Astrocyte (in vitro differentiated cells and primary cell): Measurements from ENCODE around the gene SRSF12. TPM values are rescaled to one million over a fixed set of nuclear protein-coding genes. Genes with fewer than 3 reads are reported as not detected.
A peak's percentile ranks its signal among the peaks of the same experiment; 100 is the strongest.

Experiments used
- DNase-seq: peaks from one replicate; pipeline ENCODE4 v3.0.0-alpha.2; 2010; ENCODE audit warnings: low read depth
- FAIRE-seq: peaks from 2 replicates; lab custom pipeline; 2011; peaks lifted over from hg19 to GRCh38; lab: Jason Lieb, UNC
- H2AFZ ChIP-seq: 2 replicates; pipeline ENCODE4 v1.6.0; 2012; ENCODE audit warnings: low read depth, low read length, inconsistent platforms
- H3K27ac ChIP-seq: 2 replicates; pipeline ENCODE4 v1.5.1; 2011; ENCODE audit warnings: low read depth, low read length, inconsistent platforms
- H3K27me3 ChIP-seq: 2 replicates; pipeline ENCODE4 v1.6.0; 2011; ENCODE audit warnings: low read length, inconsistent platforms; ENCODE audit not compliant: insufficient read depth
- H3K36me3 ChIP-seq: 2 replicates; pipeline ENCODE4 v1.5.1; 2011; ENCODE audit warnings: low read length, inconsistent platforms; ENCODE audit not compliant: insufficient read depth
- H3K4me1 ChIP-seq: 2 replicates; pipeline ENCODE4 v1.5.1; 2011; ENCODE audit warnings: low read length, inconsistent platforms; ENCODE audit not compliant: insufficient read depth
- H3K4me2 ChIP-seq: 2 replicates; pipeline ENCODE4 v1.6.0; 2012; ENCODE audit warnings: low read length, inconsistent platforms
- H3K4me3 ChIP-seq: 2 replicates; pipeline ENCODE4 v1.5.1; 2011; ENCODE audit warnings: low read depth, mild to moderate bottlenecking, low read length, inconsistent platforms; ENCODE audit not compliant: insufficient read depth
- H3K79me2 ChIP-seq: 2 replicates; pipeline ENCODE4 v1.6.0; 2012; ENCODE audit warnings: mild to moderate bottlenecking, low read length, inconsistent platforms; ENCODE audit not compliant: insufficient read depth
- H3K9ac ChIP-seq: 2 replicates; pipeline ENCODE4 v1.6.0; 2012; ENCODE audit warnings: mild to moderate bottlenecking, low read length, inconsistent platforms
- H3K9me3 ChIP-seq: 2 replicates; pipeline ENCODE4 v1.5.1; 2012; ENCODE audit warnings: low read depth, mild to moderate bottlenecking, low read length, inconsistent platforms; ENCODE audit not compliant: insufficient read depth
- H4K20me1 ChIP-seq: 2 replicates; pipeline ENCODE4 v1.6.0; 2012; ENCODE audit warnings: low read length, inconsistent platforms; ENCODE audit not compliant: insufficient read depth
- H3K27ac Mint-ChIP-seq: one replicate; pipeline ENCODE4 v1.8.0; 2021; ENCODE audit warnings: mild to moderate bottlenecking, mixed read lengths; ENCODE audit not compliant: unreplicated experiment
- H3K27me3 Mint-ChIP-seq: one replicate; pipeline ENCODE4 v1.8.0; 2021; ENCODE audit warnings: low read depth, mixed read lengths; ENCODE audit not compliant: unreplicated experiment
- H3K36me3 Mint-ChIP-seq: one replicate; pipeline ENCODE4 v1.8.0; 2021; ENCODE audit warnings: low read depth, mixed read lengths; ENCODE audit not compliant: unreplicated experiment
- H3K4me1 Mint-ChIP-seq: one replicate; pipeline ENCODE4 v1.8.0; 2021; ENCODE audit warnings: low read depth, mixed read lengths; ENCODE audit not compliant: unreplicated experiment
- H3K4me3 Mint-ChIP-seq: one replicate; pipeline ENCODE4 v1.8.0; 2021; ENCODE audit warnings: mild to moderate bottlenecking, moderate library complexity, mixed read lengths; ENCODE audit not compliant: unreplicated experiment
- H3K9me3 Mint-ChIP-seq: one replicate; pipeline ENCODE4 v1.8.0; 2021; ENCODE audit warnings: mild to moderate bottlenecking, mixed read lengths; ENCODE audit not compliant: unreplicated experiment
- EZH2 ChIP-seq: IDR thresholded peaks from 2 replicates; pipeline ENCODE4 v1.6.1; 2012; ENCODE audit warnings: mild to moderate bottlenecking, low read length, inconsistent platforms; ENCODE audit not compliant: insufficient read depth
- total RNA-seq: library from RNA; stranded (reverse); gene quantifications from 2 replicates; pipeline ENCODE4 v1.2.1, GENCODE V29; 2021
- TF ChIP-seq, protein P1 (sequence below): IDR thresholded peaks from 2 replicates; pipeline ENCODE4 v1.5.1; 2011; ENCODE audit warnings: low read depth, mild to moderate bottlenecking, inconsistent platforms, low read length, moderate library complexity; ENCODE audit not compliant: insufficient read depth

SRSF12 gene
- total RNA-seq, 1 donor from 2014 or later: 9.2 TPM

DNA sequence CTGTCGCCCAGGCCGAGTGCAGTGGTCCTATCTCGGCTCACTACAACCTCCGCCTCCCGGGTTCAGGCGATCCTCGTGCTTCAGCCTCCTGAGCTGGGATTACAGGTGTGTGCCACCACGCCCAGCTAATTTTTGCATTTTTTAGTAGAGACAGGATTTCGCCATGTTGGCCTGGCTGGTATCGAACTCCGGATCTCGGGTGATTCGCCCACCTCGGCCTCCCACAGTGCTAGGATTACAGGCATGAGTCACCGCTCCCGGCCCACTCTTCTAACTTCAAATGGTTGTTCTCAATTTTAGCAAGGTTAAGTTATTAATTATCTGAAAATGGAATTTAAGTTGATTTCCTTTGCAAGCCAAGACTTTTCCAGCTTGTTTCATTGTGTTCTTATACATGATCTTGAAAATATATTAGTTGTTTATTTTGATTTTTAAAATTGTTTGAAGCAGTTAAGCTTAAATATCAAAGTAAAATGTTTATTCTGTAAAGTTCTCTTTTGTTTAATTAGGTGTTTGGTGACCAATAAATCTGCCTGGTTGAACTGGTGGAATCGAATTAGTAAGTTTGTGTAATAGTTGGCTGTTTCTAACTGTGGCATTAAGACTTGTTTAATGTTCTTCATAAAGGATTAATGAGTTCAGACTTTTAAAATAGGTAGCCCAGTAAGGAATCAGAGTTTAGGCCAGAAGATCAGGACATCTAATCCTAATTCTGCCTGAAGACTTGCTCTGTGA lies 30.3 kb upstream of the SRSF12 start:
- TF ChIP-seq, protein P1, sequence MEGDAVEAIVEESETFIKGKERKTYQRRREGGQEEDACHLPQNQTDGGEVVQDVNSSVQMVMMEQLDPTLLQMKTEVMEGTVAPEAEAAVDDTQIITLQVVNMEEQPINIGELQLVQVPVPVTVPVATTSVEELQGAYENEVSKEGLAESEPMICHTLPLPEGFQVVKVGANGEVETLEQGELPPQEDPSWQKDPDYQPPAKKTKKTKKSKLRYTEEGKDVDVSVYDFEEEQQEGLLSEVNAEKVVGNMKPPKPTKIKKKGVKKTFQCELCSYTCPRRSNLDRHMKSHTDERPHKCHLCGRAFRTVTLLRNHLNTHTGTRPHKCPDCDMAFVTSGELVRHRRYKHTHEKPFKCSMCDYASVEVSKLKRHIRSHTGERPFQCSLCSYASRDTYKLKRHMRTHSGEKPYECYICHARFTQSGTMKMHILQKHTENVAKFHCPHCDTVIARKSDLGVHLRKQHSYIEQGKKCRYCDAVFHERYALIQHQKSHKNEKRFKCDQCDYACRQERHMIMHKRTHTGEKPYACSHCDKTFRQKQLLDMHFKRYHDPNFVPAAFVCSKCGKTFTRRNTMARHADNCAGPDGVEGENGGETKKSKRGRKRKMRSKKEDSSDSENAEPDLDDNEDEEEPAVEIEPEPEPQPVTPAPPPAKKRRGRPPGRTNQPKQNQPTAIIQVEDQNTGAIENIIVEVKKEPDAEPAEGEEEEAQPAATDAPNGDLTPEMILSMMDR: no peak
- TF ChIP-seq EZH2: no peak
- no peaks in the 10 kb centered on the region for H3K9me3 ChIP-seq
- H3K4me3 ChIP-seq: no peak overlapping the region
- Mint-ChIP-seq H3K9me3 (no peaks in the 10 kb centered on the region), H3K4me3 (peak overlapping the region; percentile 70), H3K36me3 (no peaks in the 10 kb centered on the region), H3K27me3 (peaks cover 6% of the 10 kb centered on the region), H3K4me1 (peaks cover 2% of the 10 kb centered on the region), H3K27ac (peak overlapping the region; percentile 38)
- H2AFZ ChIP-seq: no peak overlapping the region
- H3K4me2 ChIP-seq: no peak overlapping the region
- H3K4me1 ChIP-seq: peaks cover 14% of the 10 kb centered on the region
- no peak overlapping the region for H3K27ac ChIP-seq
- H4K20me1 ChIP-seq: no peaks in the 10 kb centered on the region
- H3K79me2 ChIP-seq: no peaks in the 10 kb centered on the region
- H3K27me3 ChIP-seq: peaks cover 2% of the 10 kb centered on the region
- DNase-seq (no peak), FAIRE-seq (peak; percentile 50)
- peaks cover 3% of the 10 kb centered on the region for H3K36me3 ChIP-seq
- no peak overlapping the region for H3K9ac ChIP-seq

DNA sequence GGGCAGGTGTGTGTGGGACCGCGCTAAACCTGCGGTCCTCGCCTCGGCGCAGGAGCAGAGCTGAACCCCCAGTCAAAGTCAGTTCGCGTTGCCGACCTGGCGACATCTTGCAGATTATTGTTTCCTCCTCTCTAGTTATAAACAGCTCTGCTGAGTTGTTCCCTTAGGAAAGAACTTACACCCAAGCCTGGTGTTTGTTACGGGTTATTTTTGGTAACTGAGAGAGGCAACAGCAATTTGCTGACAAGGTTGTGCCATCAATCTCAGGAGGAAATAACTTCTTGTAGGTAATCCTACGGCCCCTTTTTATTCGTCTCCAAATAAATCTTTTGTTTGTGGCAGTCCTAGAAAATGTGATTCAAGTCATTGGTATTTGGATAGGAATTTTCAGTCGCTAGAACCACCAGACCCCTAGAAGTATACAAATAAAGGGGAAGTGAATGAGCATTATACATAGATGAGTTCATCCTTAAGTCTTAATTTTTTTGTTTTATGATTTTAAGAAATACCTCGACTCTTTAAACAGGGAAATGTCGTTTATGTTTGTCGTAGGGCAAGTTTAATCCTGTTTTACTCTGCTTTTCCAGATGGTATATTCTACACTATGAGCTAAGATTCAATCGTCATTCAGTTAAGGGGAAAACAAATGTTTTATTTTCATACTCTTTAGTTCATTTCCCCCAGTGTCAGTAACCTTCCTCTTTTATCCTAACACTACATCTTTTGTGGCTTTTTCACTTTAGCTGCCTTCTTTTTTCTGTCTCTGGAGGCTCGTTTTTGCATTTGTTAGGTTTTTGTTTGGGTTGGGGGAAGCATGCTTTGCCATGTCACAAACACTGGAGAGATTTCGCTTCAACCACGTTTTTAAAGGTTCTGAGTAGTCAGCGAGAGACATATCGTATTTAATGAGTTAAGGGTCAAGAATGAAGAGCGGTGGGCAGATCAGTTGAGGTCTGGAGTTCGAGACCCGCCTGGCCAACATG lies 29.1 kb upstream of the SRSF12 start:
- Histone ChIP-seq H3K27ac (peak overlapping the region; percentile 70), H4K20me1 (no peaks in the 10 kb centered on the region), H3K4me2 (peak overlapping the region; percentile 97), H2AFZ (peak overlapping the region; percentile 95), H3K4me1 (peaks cover 14% of the 10 kb centered on the region), H3K4me3 (peak overlapping the region; percentile 75), H3K9me3 (no peaks in the 10 kb centered on the region), H3K9ac (peak overlapping the region; percentile 87), H3K36me3 (peaks cover 3% of the 10 kb centered on the region), H3K27me3 (peaks cover 2% of the 10 kb centered on the region), H3K79me2 (no peaks in the 10 kb centered on the region)
- TF ChIP-seq, protein P1: no peak
- TF ChIP-seq EZH2: no peak
- Mint-ChIP-seq H3K9me3 (no peaks in the 10 kb centered on the region), H3K4me1 (peaks cover 2% of the 10 kb centered on the region), H3K27me3 (peaks cover 6% of the 10 kb centered on the region), H3K4me3 (peak overlapping the region; percentile 71), H3K27ac (peak overlapping the region; percentile 7), H3K36me3 (no peaks in the 10 kb centered on the region)
- DNase-seq: peak; percentile 62
- peak; percentile 5 for FAIRE-seq
